ENCODE results near the gene ACR.
"Not testable (repeated sequence)": the region's sequence is repeated elsewhere in the genome, so short reads cannot be mapped to it uniquely, and the experiment has no call there.

The ACR gene

GRCh38 chr22:50734986-50735738 is 2.8 kb upstream of the ACR start:
- no peak for TF ChIP-seq CTCF (IDR thresholded peaks at IDR 0.05)
- DNase-seq, result no peak
- no peaks in the 10 kb centered on the region for H3K36me3 Mint-ChIP-seq (ENCODE audit: low read depth)

GRCh38 chr22:50735739-50736030 is 2.3 kb upstream of the ACR start:
- Mint-ChIP-seq H3K9me3 (no peaks in the 10 kb centered on the region), H3K36me3 (ENCODE audit: low read depth) (no peaks in the 10 kb centered on the region), H3K27ac (no peak overlapping the region), H3K27me3 (ENCODE audit: low read depth, poor library complexity) (peaks cover 45% of the 10 kb centered on the region), H3K4me1 (peaks cover 21% of the 10 kb centered on the region), H3K4me3 (no peak overlapping the region)
- DNase-seq, result no peak
- TF ChIP-seq CTCF (IDR thresholded peaks at IDR 0.05), result no peak

More at GRCh38 chr22:50734986-50735738, 2.8 kb upstream of the ACR start:
- no peak overlapping the region for H3K27ac Mint-ChIP-seq
- peaks cover 21% of the 10 kb centered on the region for H3K4me1 Mint-ChIP-seq
- H3K4me3 Mint-ChIP-seq, result no peak overlapping the region
- peaks cover 40% of the 10 kb centered on the region for H3K27me3 Mint-ChIP-seq (ENCODE audit: low read depth, poor library complexity)
- H3K9me3 Mint-ChIP-seq, result no peaks in the 10 kb centered on the region

- no peak for DNase-seq
- Mint-ChIP-seq H3K4me3 (no peak overlapping the region), H3K27ac (no peak overlapping the region), H3K27me3 (ENCODE audit: low read depth, poor library complexity) (peaks cover 47% of the 10 kb centered on the region), H3K4me1 (peaks cover 4% of the 10 kb centered on the region), H3K36me3 (ENCODE audit: low read depth) (no peaks in the 10 kb centered on the region), H3K9me3 (no peaks in the 10 kb centered on the region)
- no peak for TF ChIP-seq CTCF (IDR thresholded peaks at IDR 0.05)
Observed at GRCh38 chr22:50738649-50739227, 734 bp downstream of the ACR start.

GRCh38 chr22:50739279-50739691 is 1.3 kb downstream of the ACR start:
- no peak overlapping the region for H3K27ac Mint-ChIP-seq
- no peak overlapping the region for H3K4me3 Mint-ChIP-seq
- no peak for TF ChIP-seq CTCF (IDR thresholded peaks at IDR 0.05)
- no peaks in the 10 kb centered on the region for H3K9me3 Mint-ChIP-seq
- no peaks in the 10 kb centered on the region for H3K36me3 Mint-ChIP-seq (ENCODE audit: low read depth)
- peaks cover 42% of the 10 kb centered on the region for H3K27me3 Mint-ChIP-seq (ENCODE audit: low read depth, poor library complexity)
- H3K4me1 Mint-ChIP-seq, result no peaks in the 10 kb centered on the region
- DNase-seq, result no peak

GRCh38 chr22:50739894-50740293 is 1.9 kb downstream of the ACR start:
- peaks cover 40% of the 10 kb centered on the region for H3K27me3 Mint-ChIP-seq (ENCODE audit: low read depth, poor library complexity)
- no peak for DNase-seq
- no peaks in the 10 kb centered on the region for H3K4me1 Mint-ChIP-seq
- H3K9me3 Mint-ChIP-seq, result no peaks in the 10 kb centered on the region
- no peak for TF ChIP-seq CTCF (IDR thresholded peaks at IDR 0.05)
- H3K4me3 Mint-ChIP-seq, result no peak overlapping the region
- H3K36me3 Mint-ChIP-seq (ENCODE audit: low read depth), result no peaks in the 10 kb centered on the region
- no peak overlapping the region for H3K27ac Mint-ChIP-seq

GRCh38 chr22:50740714-50741113 is 2.7 kb downstream of the ACR start:
- not testable (repeated sequence) for DNase-seq; H3K4me3 Mint-ChIP-seq; H3K36me3 Mint-ChIP-seq (ENCODE audit: low read depth); H3K9me3 Mint-ChIP-seq; H3K27ac Mint-ChIP-seq; H3K4me1 Mint-ChIP-seq
- peaks cover 39% of the 10 kb centered on the region for H3K27me3 Mint-ChIP-seq (ENCODE audit: low read depth, poor library complexity)

GRCh38 chr22:50744424-50744823 is 6.4 kb downstream of the ACR start:
- H3K9me3 Mint-ChIP-seq; H3K4me3 Mint-ChIP-seq; H3K36me3 Mint-ChIP-seq (ENCODE audit: low read depth); H3K27ac Mint-ChIP-seq; H3K4me1 Mint-ChIP-seq; DNase-seq: not testable (repeated sequence)
- H3K27me3 Mint-ChIP-seq (ENCODE audit: low read depth, poor library complexity), result peaks cover 23% of the 10 kb centered on the region

GRCh38 chr22:50747521-50747920 is 9.5 kb downstream of the ACR start:
- not testable (repeated sequence) for H3K4me3 Mint-ChIP-seq; H3K27ac Mint-ChIP-seq; DNase-seq; H3K36me3 Mint-ChIP-seq (ENCODE audit: low read depth); H3K4me1 Mint-ChIP-seq
- Mint-ChIP-seq H3K27me3 (ENCODE audit: low read depth, poor library complexity) (peaks cover 24% of the 10 kb centered on the region), H3K9me3 (peaks cover 11% of the 10 kb centered on the region)

GRCh38 chr22:50748630-50749029 is 10.6 kb downstream of the ACR start:
- Mint-ChIP-seq H3K9me3 (peaks cover 16% of the 10 kb centered on the region), H3K27me3 (ENCODE audit: low read depth, poor library complexity) (peaks cover 33% of the 10 kb centered on the region)
- not testable (repeated sequence) for DNase-seq; H3K27ac Mint-ChIP-seq; H3K36me3 Mint-ChIP-seq (ENCODE audit: low read depth); H3K4me1 Mint-ChIP-seq; H3K4me3 Mint-ChIP-seq
